GM23248 (cell line): Measurements from ENCODE around the gene GCN1. TPM values are rescaled to one million over a fixed set of nuclear protein-coding genes. Genes with fewer than 3 reads are reported as not detected.

ENCODE experiments used
- DNase-seq: peaks from one replicate; pipeline ENCODE4 v3.0.0-alpha.2; 2015
- H2AFZ ChIP-seq: fragments of 200-600 bp; sonication (generic); 2 replicates; pipeline ENCODE4 v1.6.1; 2016; ENCODE audit warnings: antibody characterized with exemption
- H3F3A ChIP-seq: fragments of 200-600 bp; sonication (generic); 2 replicates; pipeline ENCODE4 v1.6.1; 2016; ENCODE audit warnings: mild to moderate bottlenecking, antibody characterized with exemption, mixed run types; ENCODE audit not compliant: insufficient read depth
- H3K27ac ChIP-seq: fragments of 200-600 bp; sonication (generic); 2 replicates; pipeline ENCODE4 v1.5.1; 2016; ENCODE audit warnings: mild to moderate bottlenecking
- H3K27me3 ChIP-seq: fragments of 200-600 bp; sonication (generic); replicated peaks from 2 replicates; pipeline ENCODE4 v1.6.1; 2016; ENCODE audit warnings: mild to moderate bottlenecking; ENCODE audit not compliant: insufficient read depth
- H3K36me3 ChIP-seq: fragments of 200-600 bp; sonication (generic); 2 replicates; pipeline ENCODE4 v1.6.1; 2016; ENCODE audit warnings: low read depth, mild to moderate bottlenecking
- H3K4me1 ChIP-seq: fragments of 200-600 bp; sonication (generic); 2 replicates; pipeline ENCODE4 v1.6.1; 2016; ENCODE audit warnings: mild to moderate bottlenecking; ENCODE audit not compliant: insufficient read depth
- H3K4me2 ChIP-seq: fragments of 200-600 bp; sonication (generic); one replicate; pipeline ENCODE4 v1.6.1; 2016; ENCODE audit warnings: mild to moderate bottlenecking; ENCODE audit not compliant: unreplicated experiment
- H3K4me3 ChIP-seq: fragments of 200-600 bp; sonication (generic); 2 replicates; pipeline ENCODE4 v1.5.1; 2016; ENCODE audit warnings: mild to moderate bottlenecking
- H3K79me2 ChIP-seq: fragments of 200-600 bp; sonication (generic); 2 replicates; pipeline ENCODE4 v1.6.1; 2016; ENCODE audit warnings: mild to moderate bottlenecking; ENCODE audit not compliant: insufficient read depth
- H3K9ac ChIP-seq: fragments of 200-600 bp; sonication (generic); 2 replicates; pipeline ENCODE4 v1.6.1; 2016; ENCODE audit warnings: mild to moderate bottlenecking
- H3K9me2 ChIP-seq: fragments of 200-600 bp; sonication (generic); 2 replicates; pipeline ENCODE4 v1.6.1; 2016; ENCODE audit warnings: mixed run types, mild to moderate bottlenecking, moderate library complexity; ENCODE audit not compliant: insufficient read depth
- H3K9me3 ChIP-seq: fragments of 200-600 bp; sonication (generic); one replicate; pipeline ENCODE4 v1.6.1; 2017; ENCODE audit warnings: low read depth
- H4K20me1 ChIP-seq: fragments of 200-600 bp; sonication (generic); 2 replicates; pipeline ENCODE4 v1.6.0; 2016; ENCODE audit not compliant: insufficient read depth
- EZH2 ChIP-seq: fragments of 200-600 bp; sonication (generic); IDR thresholded peaks from 2 replicates; pipeline ENCODE4 v1.6.1; 2018; ENCODE audit warnings: antibody characterized with exemption, mild to moderate bottlenecking; ENCODE audit not compliant: insufficient read depth, poor library complexity, severe bottlenecking
- EZH2phosphoT487 ChIP-seq: fragments of 200-600 bp; sonication (generic); IDR thresholded peaks from 2 replicates; pipeline ENCODE4 v1.6.1; 2018; ENCODE audit warnings: antibody characterized with exemption, moderate library complexity, mild to moderate bottlenecking, low read depth; ENCODE audit not compliant: insufficient read depth
- WGBS, 2 experiments: methylation state at CpG; one replicate each; pipeline ENCODE4 v1.1.6; 2015 to 2017; ENCODE audit warnings: low lambda C conversion rate in 2 of 2, low coverage in 1 of 2; ENCODE audit errors: missing lambda C conversion rate in 2 of 2; 5-methylcytosine and 5-hydroxymethylcytosine counted together
- in situ Hi-C: fragments of 300-500 bp; cut with MboI; formaldehyde crosslinking; loops from 2 replicates; pipeline ENCODE4 v1.15.0; 2020
- polyA plus RNA-seq: library from polyadenylated mRNA; unstranded; fragments of >200 nt; fragmentation: Nextera tagmentation; extraction: Ambion mirVana; gene quantifications from 2 replicates; pipeline ENCODE4 v1.2.1, GENCODE V29; 2016
- total RNA-seq: library from RNA; depleted of rRNA; stranded (reverse); fragments of >200 nt; shearing (Covaris generic); gene quantifications from 2 replicates; pipeline ENCODE4 v1.2.3, GENCODE V29; 2014

Gene GCN1
- total and polyA plus RNA-seq, 2 experiments from 2014 or later: 24.2 to 74.8 TPM

DNA sequence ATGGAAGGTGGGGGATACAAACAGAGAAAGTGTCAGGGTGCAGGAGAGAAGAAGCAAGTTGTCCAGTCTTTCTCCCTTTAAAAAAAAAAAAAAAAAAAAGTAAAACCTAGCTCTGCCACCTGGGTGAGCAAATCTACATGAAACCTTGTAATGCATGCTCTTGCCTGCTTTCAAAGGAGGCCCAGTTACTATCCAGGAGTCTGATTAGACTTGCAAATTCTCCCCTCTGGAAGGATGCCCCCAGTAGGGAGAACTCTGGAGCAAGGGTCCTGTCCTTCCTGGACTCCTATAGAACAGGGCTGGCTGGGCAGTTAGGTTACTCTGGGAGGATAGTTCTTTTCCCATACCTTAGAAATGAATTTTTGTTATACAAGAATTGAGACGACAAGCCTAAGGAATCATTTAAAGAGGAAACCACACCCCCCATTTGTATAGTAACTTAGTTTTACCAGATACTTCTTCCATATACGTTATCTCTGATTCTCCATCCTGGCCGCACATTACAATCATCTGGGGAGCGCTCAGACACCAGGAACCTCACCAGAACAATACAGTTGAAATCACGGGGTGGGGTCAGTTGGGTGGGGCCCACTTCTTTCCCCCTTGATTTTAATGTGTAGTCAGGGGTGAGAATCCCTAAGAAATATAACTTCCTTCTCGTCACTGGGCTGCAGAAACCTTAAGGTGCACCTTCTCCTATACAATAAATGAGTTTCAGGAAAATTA, 108.4 kb downstream of the GCN1 start:
- Histone ChIP-seq H3K36me3 (no peaks in the 10 kb centered on the region), H3K9me2 (no peaks in the 10 kb centered on the region), H3K4me1 (peaks cover 3% of the 10 kb centered on the region; the same call in 1 of the 2 replicates), H3F3A (peaks cover 11% of the 10 kb centered on the region), H3K27me3 (no peaks in the 10 kb centered on the region), H3K4me2 (peak overlapping the region; percentile 83), H3K9ac (peak overlapping the region; percentile 69), H3K79me2 (no peaks in the 10 kb centered on the region), H3K4me3 (peak overlapping the region; percentile 68), H4K20me1 (no peaks in the 10 kb centered on the region), H2AFZ (peak overlapping the region; percentile 78; the same call in 1 of the 2 replicates), H3K9me3 (no peaks in the 10 kb centered on the region), H3K27ac (peak overlapping the region; percentile 41)
- WGBS, 2 experiments: 54 to 55% methylated on average over 6 of the region's 6 CpGs
- no peak for DNase-seq
- TF ChIP-seq EZH2: no peak
- TF ChIP-seq EZH2phosphoT487: no peak
- in situ Hi-C loops: no loop called here

DNA sequence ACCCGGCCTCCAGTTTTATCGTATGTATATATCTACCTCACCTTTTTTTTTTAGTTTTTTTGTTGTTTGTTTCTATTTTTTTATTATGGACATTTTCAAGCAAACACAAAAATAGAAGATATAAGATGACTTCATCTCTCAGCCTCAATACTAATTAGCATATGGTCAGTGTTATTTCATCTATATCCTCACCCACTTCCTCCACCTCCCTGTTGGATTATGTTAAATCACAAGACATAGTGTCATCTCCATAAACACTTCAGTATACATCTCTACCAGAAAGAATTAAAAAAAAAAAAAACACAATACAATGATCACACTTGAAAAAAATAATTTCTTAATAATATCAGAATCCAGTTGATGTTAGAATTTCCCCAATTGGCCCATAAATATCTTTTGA, 112.9 kb downstream of the GCN1 start:
- Histone ChIP-seq H3K79me2 (no peaks in the 10 kb centered on the region), H3K27ac (no peak overlapping the region), H3K4me3 (no peak overlapping the region), H3F3A (no peaks in the 10 kb centered on the region), H3K9me2 (no peaks in the 10 kb centered on the region), H4K20me1 (no peaks in the 10 kb centered on the region), H3K4me1 (peaks cover 3% of the 10 kb centered on the region; the same call in 1 of the 2 replicates), H2AFZ (no peak overlapping the region), H3K27me3 (peaks cover 8% of the 10 kb centered on the region; the same call in 1 of the 2 replicates), H3K36me3 (no peaks in the 10 kb centered on the region), H3K9ac (no peak overlapping the region), H3K4me2 (no peak overlapping the region), H3K9me3 (no peaks in the 10 kb centered on the region)
- no peak for DNase-seq
- 63 to 72% methylated on average over 2 of the region's 2 CpGs for WGBS, 2 experiments
- in situ Hi-C loops: no loop called here
- TF ChIP-seq EZH2phosphoT487: no peak
- TF ChIP-seq EZH2: no peak

DNA sequence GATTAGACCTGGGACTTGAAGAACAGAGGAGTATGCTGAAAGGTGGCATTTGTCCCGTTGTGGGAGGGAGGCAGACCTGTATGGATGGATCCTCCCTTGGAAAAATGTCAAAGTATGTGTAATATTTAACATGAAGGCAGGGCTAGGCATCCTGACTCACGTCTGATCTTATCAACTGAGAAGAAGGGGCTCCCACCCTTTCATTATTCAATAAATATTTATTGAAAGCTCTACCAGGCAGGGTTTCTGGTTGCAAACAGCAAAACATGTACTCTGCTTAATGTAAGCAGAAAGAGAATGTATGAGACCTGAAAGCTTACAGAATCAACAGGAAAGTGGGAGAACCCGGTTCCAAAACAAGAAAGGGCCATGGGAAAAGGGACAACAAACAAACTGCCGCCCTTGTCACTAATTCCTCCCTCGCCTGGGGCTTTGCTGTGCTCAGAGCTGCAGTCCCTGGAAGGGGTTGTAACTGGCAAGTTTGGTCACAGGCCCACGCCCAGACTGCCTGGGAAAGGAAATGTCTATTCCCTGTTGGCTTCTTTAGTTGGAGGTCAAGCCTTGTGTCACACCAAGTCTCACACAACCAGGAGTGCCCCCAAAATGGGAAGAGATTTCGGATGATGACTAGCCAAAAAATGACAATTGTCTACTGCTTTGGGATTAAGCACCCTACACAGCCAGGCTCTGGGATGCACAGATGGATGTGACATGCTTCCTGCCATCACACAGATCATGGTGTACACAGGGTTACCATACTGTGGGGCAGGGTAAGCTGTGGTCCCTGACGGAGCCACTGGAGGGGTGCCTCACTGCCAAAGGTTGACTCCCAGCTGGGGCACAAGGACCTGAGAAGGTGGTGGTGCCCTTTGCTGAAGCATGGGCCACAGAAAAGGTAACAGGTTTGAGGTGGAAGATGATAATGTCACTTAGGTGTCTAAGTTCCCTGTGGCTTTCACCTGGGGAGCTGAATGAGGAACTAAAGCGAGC, 114.8 kb downstream of the GCN1 start:
- Histone ChIP-seq H3K4me2 (no peak overlapping the region), H2AFZ (no peak overlapping the region), H3K36me3 (no peaks in the 10 kb centered on the region), H3F3A (no peaks in the 10 kb centered on the region), H3K9me2 (no peaks in the 10 kb centered on the region), H3K27ac (no peak overlapping the region), H3K4me1 (no peaks in the 10 kb centered on the region), H3K4me3 (no peak overlapping the region), H4K20me1 (no peaks in the 10 kb centered on the region), H3K9ac (no peak overlapping the region), H3K79me2 (no peaks in the 10 kb centered on the region), H3K9me3 (no peaks in the 10 kb centered on the region), H3K27me3 (peaks cover 8% of the 10 kb centered on the region; the same call in 1 of the 2 replicates)
- in situ Hi-C loops: no loop called here
- no peak for TF ChIP-seq EZH2phosphoT487
- TF ChIP-seq EZH2: no peak
- DNase-seq: peak; percentile 58
- WGBS, 2 experiments: 42 to 43% methylated on average over 9 of the region's 9 CpGs

DNA sequence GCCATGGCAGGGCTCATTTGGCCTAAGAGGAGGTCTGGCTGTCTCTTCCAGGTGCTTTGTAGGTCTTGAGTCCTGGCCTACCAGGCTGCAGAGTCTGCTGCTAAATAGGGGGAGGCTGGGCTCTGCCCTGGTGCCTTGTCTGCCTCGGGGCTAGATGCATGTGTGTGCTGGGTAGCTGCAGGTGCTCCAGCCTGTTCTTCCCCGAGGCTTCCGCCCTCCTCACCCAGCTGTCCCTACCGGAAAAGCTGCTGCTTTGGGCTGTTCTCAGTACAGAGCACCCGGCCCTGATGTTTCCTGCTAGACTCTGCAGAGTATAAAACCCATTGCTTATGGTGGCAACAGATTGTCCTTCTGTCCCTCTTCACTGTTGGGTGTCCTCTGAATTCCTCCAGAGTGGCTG, 115.6 kb downstream of the GCN1 start:
- WGBS, 2 experiments: 39 to 50% methylated on average over 5 of the region's 5 CpGs
- Histone ChIP-seq H3F3A (no peaks in the 10 kb centered on the region), H3K4me3 (no peak overlapping the region), H3K9me2 (no peaks in the 10 kb centered on the region), H3K79me2 (no peaks in the 10 kb centered on the region), H3K9ac (no peak overlapping the region), H3K27me3 (peaks cover 11% of the 10 kb centered on the region; the same call in 1 of the 2 replicates), H3K4me2 (no peak overlapping the region), H3K27ac (no peak overlapping the region), H2AFZ (no peak overlapping the region), H3K36me3 (no peaks in the 10 kb centered on the region), H4K20me1 (no peaks in the 10 kb centered on the region), H3K9me3 (no peaks in the 10 kb centered on the region), H3K4me1 (no peaks in the 10 kb centered on the region)
- TF ChIP-seq EZH2: no peak
- TF ChIP-seq EZH2phosphoT487: no peak
- in situ Hi-C loops: no loop called here
- no peak for DNase-seq
